ENCODE measurements around the gene NUP205.

DNA sequence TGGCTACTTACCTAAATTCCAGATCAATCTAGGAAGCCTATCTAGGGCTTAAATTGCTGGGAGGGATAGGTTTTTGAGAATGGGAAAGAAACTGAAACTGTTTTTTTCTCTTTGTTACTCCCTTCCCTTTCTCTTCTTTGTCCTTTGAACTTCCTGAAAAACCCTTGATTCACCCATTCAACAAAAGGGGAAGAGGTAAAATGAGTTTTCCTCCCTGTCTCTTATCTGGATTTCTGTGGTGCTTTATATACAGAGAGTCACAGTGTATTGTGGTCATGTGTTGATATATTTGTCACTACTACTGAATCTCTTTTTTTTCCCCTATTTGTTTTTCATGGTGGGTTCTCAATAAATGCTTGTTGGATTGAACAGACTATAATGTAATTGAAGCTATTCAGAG, 19.8 kb upstream of the NUP205 start:
- TF ChIP-seq SUZ12 (IDR thresholded peaks at IDR 0.05; ENCODE audit: extremely low read depth, insufficient read depth, insufficient read length) (no peak), ZNF274 (IDR thresholded peaks at IDR 0.05; ENCODE audit: low read depth, low read length) (no peak), YY1 (IDR thresholded peaks at IDR 0.05; ENCODE audit: insufficient read depth, insufficient read length) (no peak)
